Fibroblast of pulmonary artery (primary cell): ENCODE data around the gene P2RY14.

ENCODE experiments used
- DNase-seq: peaks from one replicate; pipeline ENCODE4 v3.0.0-alpha.2; 2010; ENCODE audit warnings: low read depth
- H3K4me3 ChIP-seq: replicated peaks from 2 replicates; pipeline ENCODE4 v1.5.1; 2011; ENCODE audit warnings: low read depth, mild to moderate bottlenecking, control low read depth, low read length, moderate library complexity
- TF ChIP-seq, protein P1 (sequence below): IDR thresholded peaks from 2 replicates; pipeline ENCODE4 v1.5.1; 2011; ENCODE audit warnings: mild to moderate bottlenecking, control low read depth, low read length, inconsistent platforms; ENCODE audit errors: missing control alignments

The P2RY14 gene

DNA sequence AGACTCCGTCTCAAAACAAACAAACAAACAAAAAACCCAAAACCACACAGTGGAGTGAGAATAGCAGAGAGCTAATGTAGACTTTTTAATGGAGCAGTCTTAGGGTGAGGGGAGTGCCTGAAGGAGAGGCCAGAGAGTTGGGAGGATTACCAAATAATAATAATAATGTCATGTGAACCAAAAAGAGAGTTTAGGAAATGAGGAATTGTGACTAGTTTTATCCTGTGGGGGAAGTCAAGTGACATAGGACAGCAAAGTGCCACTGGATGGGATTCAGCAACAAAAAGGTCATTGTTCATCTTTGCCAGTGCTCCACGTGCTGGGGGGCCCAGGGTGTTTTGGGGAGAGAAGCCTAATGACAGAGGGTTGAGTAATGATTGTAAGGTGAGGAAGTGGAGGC, 25.4 kb upstream of the P2RY14 start:
- TF ChIP-seq, protein P1, sequence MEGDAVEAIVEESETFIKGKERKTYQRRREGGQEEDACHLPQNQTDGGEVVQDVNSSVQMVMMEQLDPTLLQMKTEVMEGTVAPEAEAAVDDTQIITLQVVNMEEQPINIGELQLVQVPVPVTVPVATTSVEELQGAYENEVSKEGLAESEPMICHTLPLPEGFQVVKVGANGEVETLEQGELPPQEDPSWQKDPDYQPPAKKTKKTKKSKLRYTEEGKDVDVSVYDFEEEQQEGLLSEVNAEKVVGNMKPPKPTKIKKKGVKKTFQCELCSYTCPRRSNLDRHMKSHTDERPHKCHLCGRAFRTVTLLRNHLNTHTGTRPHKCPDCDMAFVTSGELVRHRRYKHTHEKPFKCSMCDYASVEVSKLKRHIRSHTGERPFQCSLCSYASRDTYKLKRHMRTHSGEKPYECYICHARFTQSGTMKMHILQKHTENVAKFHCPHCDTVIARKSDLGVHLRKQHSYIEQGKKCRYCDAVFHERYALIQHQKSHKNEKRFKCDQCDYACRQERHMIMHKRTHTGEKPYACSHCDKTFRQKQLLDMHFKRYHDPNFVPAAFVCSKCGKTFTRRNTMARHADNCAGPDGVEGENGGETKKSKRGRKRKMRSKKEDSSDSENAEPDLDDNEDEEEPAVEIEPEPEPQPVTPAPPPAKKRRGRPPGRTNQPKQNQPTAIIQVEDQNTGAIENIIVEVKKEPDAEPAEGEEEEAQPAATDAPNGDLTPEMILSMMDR, result no peak
- DNase-seq, result no peak
- no peak overlapping the region for H3K4me3 ChIP-seq

DNA sequence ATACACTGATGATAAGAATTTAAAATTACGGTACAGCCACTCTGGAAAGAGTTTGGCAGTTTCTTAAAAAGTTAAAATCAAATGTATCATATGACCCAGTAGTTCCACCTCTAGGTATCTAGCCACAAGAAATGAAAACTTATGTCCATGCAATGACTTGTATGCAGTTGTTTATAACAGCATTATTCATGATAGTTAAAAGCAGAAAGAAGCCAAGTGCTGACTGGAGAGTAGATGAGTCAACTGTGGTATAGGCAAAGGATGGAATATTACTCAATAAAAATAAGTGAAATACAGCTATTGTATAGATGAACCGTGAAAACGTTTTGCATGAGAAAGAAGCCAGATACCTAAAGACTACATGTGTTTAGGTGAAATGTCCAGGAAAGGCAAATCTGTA, 23.4 kb upstream of the P2RY14 start:
- TF ChIP-seq, protein P1, result no peak
- peak; percentile 54 for DNase-seq

DNA sequence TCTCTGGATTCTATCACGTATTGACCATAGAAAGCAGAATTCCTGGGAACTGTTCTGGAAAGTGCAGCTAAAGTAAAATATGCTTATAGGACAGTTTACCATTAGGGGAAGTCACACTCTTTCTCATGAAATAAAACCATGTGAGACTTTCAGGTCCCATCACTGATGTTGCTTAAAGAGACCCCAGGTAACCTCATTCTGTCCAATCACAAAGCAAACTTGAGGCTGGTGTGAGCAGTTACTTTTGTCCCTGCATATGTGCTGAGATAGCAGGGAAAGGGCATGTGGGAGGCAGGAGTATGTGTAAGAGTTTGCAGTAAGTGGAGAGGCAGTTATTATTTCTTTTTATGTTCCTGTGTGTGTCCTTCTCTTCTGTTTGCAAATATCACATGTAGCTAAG, 22.2 kb upstream of the P2RY14 start:
- H3K4me3 ChIP-seq, result no peak overlapping the region
- TF ChIP-seq, protein P1, result no peak
- no peak for DNase-seq

More for the DNA sequence above, 23.4 kb upstream of the P2RY14 start:
- H3K4me3 ChIP-seq, result no peak overlapping the region

DNA sequence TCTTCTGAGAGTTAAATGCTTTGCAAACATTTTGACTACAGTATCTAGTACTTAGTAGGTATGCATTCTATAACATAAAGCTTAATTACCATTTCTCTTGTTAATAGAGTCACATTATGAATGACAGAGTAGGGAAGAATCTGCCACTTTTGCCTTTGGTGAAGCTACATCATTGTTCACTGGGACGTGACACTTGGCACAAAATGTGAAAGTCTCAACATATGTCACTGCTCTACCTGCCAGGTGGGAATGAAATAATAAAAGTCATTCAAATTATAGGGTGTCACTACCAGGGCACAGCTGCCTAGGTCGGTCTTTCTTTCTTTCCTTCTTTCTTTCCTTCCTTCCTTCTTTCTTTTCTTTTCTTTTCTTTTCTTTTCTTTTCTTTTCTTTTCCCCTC, 20.7 kb upstream of the P2RY14 start:
- DNase-seq, result no peak
- TF ChIP-seq, protein P1, result no peak
- no peak overlapping the region for H3K4me3 ChIP-seq

DNA sequence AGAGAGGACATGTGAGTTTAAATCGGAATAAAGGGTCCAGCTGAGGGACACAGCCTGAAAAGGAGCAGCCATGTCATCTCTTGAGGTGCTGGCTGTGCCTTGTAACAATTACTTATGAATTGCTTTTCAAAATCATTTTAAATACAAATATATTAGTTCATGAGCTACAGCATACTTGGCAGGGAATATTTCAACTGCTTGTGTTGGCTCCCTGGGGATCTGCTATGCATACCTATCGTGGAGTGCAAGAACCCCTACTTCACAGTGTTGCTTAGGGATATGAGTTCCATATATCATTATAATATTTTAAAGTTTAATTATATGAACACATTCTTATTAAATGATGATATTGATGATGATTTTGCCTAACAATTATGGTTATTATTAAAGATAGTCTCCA, 19.1 kb upstream of the P2RY14 start:
- no peak overlapping the region for H3K4me3 ChIP-seq
- DNase-seq, result no peak
- TF ChIP-seq, protein P1, result no peak

DNA sequence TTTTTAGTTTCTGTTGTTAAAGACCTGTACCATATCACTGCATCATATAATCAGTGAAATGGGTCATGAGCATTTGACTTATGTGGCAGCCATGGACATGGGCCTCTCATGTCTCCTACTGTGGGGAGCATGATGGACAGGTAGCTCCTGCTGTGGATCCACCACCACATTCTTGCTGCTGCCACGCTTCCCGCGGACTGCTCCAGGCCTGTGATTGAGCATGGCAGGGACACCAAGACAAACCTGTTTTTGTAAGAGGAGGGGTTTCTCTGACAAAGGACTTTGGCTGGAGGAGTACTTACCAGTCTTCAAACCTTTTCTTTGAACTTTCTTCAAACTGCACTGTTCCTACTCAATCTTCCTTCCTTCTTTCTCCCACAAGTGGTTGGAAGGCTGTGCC, 17.9 kb upstream of the P2RY14 start:
- TF ChIP-seq, protein P1, result no peak
- no peak for DNase-seq
- H3K4me3 ChIP-seq, result no peak overlapping the region

DNA sequence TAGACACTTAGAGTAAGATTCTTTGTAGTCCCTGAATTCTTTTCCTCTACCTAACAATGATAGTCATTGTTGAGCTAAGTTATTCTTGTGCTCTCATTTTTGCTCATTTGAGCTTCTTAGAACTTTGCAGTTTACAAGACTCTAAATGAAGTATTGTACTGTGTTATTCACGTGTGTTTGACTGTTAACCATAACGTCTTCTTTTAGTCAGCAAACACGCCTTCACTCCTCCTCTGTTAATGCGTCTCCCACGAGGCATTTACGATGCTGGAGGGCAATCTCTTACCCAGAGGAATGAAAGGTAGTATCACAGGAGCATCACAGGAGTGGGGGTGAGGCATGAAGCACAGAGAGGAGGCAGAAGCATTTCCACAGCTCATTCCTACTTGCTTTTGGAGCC, 14.8 kb upstream of the P2RY14 start:
- no peak overlapping the region for H3K4me3 ChIP-seq
- no peak for DNase-seq
- TF ChIP-seq, protein P1, result no peak
